Right renal cortex interstitium (tissue), 3 donors: ENCODE data around the gene PLPPR2. TPM values are rescaled to one million over a fixed set of nuclear protein-coding genes. Genes with fewer than 3 reads are reported as not detected.
"Not testable (repeated sequence)": the region's sequence is repeated elsewhere in the genome, so short reads cannot be mapped to it uniquely, and the experiment has no call there.

Experiments used
- DNase-seq, 3 donors: peaks; one replicate each; pipeline ENCODE4 v3.0.0-alpha.2; 2013; ENCODE audit warnings: low read depth in 3 of 3, low spot score in 2 of 3
- polyA plus RNA-seq, 3 donors: library from polyadenylated mRNA; unstranded; fragments of 120-200 nt; gene quantifications; one replicate each; pipeline ENCODE4 v1.2.1, GENCODE V29; 2013; ENCODE audit not compliant: insufficient read length in 3 of 3

The PLPPR2 gene
- polyA plus RNA-seq, 3 donors = 9.2 to 11.3 (median 10.0) TPM

DNA sequence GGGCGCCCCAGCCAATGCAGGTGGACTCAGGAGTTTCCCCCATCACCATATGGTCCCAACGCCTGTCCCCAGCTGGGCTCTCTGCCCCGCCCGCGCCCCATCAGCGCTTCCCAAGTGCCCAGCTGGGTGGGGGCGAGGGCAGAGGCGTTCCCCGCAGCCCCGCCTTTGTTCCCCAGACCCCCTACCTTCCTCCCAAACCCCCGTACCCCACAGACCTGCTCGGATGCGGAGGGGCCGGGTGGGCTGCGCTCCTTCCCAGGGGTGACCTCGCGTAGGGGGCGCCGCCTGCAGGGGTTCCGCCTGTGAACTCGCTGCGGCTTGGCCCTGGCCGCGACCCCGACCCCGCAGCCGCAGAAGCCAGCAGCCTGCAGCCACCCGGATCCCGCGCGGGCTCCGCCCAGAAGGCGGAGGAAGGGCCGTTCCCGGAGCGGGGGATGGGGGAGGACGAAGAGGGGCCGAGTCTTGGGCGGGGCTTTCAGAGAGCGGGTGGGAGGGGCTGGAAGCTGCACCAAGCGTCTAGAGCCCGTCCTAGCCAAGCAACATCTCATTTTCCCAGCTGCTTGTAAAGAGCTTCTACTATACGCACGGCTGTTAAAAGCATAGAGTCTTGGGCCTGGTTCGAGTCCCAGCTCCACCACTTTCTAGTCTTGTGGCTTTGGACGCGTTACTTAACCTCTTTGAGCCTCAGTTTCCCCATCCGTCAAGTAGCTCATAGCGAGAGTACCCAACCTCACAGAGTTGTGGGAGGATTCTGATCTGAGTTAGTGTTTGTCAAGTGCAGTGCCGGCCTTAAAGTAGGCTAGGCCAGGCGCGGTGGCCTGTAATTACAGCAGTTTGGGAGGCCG is 15.8 kb upstream of the PLPPR2 start, which contains the start of gene RAB3D:
RAB3D (minus strand) TSS at position 404 of the 845 bp plus-strand sequence. CDS start 2,258 bp downstream, outside the sequence.
- peak; percentile 74 to 88 (median 76) for DNase-seq

GRCh38 chr19:11340099-11340467 is 15.1 kb upstream of the PLPPR2 start:
- not testable (repeated sequence) for DNase-seq

DNA sequence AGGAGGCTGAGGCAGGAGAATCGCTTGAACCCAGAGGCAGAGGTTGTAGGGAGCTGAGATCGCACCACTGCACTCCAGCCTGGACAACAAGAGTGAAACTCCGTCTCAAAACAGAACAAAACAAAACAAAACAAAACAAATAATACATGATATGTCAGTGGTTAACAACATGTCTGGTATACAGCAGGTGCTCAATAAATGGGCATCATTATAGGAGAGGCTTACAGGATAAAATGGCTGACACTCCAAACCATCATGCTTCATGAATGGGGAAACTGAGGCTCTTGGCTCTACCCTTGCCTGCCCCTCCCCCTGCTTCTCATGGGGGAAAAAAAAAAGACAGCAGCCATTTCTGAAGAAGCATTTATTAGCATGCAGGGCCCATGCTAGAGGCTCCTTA is 12.8 kb upstream of the PLPPR2 start:
- no peak for DNase-seq

- DNase-seq = no peak
Measured at GRCh38 chr19:11345122-11345803, 10.0 kb upstream of the PLPPR2 start.

DNA sequence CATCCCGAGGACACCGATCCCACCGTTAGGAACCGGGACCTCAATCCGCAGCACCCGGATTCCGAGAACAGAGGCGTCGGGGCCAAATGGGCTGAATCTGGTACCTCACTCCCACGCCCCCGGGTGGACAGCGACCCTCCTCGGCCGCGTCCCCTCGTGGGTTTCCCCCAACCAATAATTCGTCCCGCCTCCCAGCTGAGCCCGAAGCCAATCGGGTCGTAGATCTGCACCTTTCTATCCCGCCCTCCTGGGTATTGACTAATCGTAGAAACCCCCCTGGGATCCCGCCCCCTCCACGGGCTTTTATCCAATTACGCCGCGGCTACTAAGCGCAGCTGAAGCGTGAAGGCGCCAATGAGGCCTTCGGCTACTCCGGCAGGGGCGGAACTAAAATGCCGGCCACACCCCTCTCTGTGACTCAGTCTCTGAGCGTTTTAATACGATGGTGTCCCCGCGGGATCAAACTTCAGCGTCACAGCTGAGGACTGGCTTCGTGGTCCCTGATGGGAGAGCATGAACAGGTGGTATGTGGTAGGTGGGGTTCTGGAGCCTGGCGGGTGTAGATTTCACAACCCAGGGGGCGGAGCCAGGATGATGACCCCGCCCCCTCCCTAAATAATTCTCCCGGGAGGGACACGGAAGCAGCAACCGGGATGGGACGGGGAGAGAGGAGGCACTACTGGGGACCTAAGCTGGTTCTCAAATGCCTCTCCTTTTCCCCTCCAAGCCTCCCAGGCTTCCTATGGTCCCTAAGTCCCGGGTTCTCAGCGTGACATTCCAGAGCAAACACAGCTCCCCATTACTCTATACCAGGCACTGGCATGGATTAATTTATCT is 8.9 kb upstream of the PLPPR2 start, which contains the start of the genes CCDC159 and TMEM205:
CCDC159 (plus strand) TSS at position 416 of the 837 bp plus-strand sequence; CDS start at position 504, 88 bp downstream.
TMEM205 (minus strand) TSS at position 165 of the 837 bp plus-strand sequence. CDS start 649 bp downstream, outside the sequence.
- DNase-seq = peak; percentile 94 to 99 (median 99)

DNA sequence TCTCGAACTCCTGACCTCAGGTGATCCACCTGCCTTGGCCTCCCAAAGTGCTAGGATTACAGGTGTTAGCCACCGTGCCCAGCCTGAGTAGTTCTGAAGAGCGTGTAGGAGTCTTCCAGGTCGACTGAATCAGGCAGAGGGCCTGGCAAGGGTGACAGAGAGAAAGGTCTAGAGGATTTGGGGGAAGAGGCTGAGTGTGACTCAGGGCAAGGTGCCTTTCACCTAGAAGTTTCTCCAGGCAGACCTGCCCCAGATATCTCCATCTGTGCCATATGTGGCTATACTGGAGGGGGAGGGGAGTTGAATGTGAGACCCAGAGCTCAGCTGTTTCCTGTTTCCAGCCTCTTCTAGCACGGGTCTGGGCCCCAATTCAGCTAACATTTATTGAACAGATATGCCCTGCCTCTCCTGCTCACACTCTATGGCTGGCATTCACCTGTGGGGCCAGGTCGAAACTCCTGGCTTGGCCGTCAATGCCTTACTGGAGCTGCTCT is 7.6 kb upstream of the PLPPR2 start:
- DNase-seq = no peak

DNA sequence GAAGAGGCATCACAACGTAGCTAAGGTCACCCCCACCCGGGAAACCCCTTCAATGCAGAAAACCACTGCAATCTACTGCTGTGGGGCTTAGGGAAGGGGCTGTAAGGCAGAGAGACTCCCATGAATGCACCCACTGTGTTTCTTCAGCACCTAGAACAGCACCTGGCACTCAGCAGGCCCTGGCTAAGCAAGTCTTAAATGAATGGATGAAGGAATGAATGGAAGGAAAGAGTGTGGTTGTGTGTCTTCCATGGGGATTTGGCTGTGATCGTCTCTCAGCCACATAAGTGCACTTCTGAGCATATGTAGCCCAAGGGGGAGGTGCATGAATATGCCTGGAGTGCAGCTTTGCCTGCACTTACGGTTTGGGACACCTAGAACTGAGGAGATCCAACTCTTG is 6.1 kb upstream of the PLPPR2 start:
- DNase-seq = no peak

GRCh38 chr19:11354102-11354501 is 1.1 kb upstream of the PLPPR2 start:
- not testable (repeated sequence) for DNase-seq

- no peak for DNase-seq
Measured at GRCh38 chr19:11356074-11356397, 804 bp downstream of the PLPPR2 start.

DNA sequence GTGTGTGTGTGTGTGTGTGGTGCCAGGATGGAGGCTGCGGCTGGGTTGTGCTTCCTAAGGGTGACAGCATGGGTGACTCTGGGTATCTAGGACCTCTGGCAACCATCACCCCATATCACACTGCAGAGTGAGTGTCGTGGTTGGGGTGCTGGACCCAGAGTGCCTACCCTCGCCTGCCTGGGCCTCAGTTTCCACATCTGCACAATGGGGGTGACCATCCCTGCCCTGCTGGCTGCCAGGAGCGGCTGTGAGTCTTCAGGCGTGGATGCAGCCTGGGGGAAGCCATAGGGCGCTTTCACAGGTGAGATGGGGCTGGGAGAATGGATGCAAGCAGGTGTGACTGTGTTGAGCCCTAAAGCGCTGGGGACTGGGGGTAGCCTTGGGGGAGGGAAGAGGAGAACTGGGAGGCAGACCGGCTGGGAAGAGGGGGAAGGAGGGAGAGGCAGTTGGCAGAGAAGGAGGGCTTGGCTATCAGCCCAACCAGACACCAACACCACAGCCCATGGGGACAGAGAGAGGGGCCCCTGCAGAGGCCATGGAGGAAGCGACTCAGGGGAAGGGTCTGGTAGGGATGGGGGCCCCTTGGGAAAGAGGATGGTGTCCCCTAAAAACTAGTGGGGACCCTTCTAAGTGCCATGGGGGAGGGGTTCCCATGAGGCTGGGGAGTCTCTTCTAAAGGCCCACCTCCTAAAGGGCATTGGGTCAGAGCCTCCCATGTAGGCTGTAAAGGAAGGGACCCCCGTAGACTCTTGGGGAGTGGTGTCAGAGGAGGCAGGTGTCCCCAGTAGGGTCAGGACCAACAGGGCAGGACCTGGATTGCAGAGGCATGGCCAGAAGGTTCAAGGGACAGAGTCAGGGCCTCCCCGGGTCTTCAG is 1.7 kb downstream of the PLPPR2 start:
- no peak for DNase-seq

- no peak for DNase-seq
Measured at GRCh38 chr19:11359421-11359820, 4.2 kb downstream of the PLPPR2 start.

- no peak for DNase-seq
Measured at GRCh38 chr19:11361037-11361770, 6.0 kb downstream of the PLPPR2 start.

DNA sequence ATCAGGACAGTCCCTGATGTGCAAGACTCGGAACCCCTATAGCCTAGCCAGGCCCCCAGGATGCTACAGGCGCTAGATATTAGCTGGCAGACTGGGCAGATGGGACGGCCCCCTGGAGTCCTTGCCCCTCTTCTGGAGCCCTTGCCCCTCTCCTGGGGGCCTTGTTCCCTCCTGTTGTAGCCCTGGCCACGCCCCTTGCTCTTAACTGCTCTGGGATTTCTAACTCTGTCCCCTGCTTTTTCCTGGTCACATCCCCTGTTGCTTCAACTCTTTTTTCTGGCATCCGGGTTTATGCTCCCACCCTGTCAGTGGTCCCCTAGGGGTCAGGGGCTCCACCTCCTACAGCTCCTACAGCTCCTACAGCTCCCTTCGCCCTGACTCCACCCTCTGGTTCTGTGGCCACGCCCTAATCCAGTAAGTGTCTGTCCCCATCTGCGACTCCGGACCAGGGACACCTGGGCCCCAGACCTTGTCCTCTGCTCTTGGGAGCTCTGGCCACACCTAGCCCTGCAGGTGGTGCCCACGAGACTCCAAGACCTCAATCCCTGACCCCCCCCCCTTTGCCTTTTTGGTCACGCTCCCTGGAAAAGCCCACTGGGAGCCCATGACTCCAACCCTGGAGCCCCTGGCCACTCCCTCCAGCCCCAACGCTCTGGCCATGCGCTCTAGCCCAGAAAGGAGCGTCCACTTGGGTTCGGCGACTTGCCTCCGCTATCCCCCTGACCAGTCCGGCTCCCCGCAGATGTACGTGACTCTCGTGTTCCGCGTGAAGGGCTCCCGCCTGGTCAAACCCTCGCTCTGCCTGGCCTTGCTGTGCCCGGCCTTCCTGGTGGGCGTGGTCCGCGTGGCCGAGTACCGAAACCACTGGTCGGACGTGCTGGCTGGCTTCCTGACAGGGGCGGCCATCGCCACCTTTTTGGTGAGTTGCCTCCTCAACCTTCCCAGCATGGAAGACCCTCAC is 6.8 kb downstream of the PLPPR2 start:
- DNase-seq = no peak

- no peak for DNase-seq
Measured at GRCh38 chr19:11363881-11364280, 8.6 kb downstream of the PLPPR2 start.

DNA sequence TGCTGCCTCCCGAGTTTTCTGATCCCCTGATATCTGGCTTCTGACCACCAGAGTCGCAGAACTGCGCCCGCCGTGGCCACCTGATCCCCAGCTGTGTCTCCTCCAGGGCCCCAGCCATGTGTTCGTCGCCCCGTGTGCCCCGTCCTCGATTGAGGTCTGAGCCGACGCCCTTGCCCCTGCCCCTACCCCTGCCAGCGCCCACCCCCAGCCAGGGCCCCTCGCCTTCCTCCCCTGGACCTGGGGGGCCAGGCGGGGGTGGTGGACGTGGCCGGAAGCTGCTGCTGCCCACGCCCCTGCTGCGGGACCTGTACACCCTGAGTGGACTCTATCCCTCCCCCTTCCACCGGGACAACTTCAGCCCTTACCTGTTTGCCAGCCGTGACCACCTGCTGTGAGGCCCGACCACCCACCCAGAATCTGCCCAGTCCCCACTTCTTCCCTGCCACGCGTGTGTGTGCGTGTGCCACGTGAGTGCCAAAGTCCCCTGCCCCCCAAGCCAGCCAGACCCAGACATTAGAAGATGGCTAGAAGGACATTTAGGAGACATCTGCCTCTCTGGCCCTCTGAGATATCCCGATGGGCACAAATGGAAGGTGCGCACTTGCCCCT is 9.2 kb downstream of the PLPPR2 start:
- DNase-seq = no peak

DNA sequence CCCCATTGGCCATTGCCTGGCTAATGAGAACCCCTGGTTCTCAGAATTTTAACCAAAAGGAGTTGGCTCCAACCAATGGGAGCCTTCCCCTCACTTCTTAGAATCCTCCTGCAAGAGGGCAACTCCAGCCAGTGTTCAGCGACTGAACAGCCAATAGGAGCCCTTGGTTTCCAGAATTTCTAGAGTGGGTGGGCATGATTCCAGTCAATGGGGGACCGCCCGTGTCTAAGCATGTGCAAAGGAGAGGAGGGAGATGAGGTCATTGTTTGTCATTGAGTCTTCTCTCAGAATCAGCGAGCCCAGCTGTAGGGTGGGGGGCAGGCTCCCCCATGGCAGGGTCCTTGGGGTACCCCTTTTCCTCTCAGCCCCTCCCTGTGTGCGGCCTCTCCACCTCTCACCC is 9.7 kb downstream of the PLPPR2 start:
- DNase-seq = no peak

- DNase-seq = no peak
Measured at GRCh38 chr19:11365557-11366117, 10.4 kb downstream of the PLPPR2 start.
